ENCODE data around the gene DEDD. TPM values are rescaled to one million over a fixed set of nuclear protein-coding genes. Genes with fewer than 3 reads are reported as not detected.

DEDD gene
- total RNA-seq, 1 experiment from 2014 or later = 33.8 TPM

DNA sequence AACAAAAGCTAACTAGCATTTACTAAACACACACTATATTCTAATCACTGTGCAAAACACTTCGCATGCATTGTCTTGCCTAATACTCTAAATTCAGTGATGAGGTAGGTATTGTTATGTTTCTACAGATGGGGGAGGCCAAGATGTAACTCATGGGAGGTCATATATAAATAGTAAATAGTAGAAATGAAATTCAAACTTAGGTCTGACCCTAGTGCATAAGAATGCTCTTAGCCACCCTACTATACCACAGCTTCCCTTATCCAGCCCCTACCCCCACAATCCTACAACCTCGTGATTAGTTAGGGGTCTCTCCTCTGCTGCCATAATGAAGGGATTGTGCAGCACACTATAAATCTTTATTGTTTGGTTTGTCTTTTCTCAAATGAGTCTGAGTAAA, 17.9 kb downstream of the DEDD start:
- Mint-ChIP-seq H3K9me3 (ENCODE audit: unreplicated experiment) (no peaks in the 10 kb centered on the region), H3K36me3 (ENCODE audit: insufficient read depth, unreplicated experiment) (peaks cover 40% of the 10 kb centered on the region), H3K4me3 (ENCODE audit: unreplicated experiment) (no peak overlapping the region), H3K4me1 (ENCODE audit: low read depth, unreplicated experiment) (peaks cover 7% of the 10 kb centered on the region), H3K27me3 (ENCODE audit: insufficient read depth, unreplicated experiment) (no peaks in the 10 kb centered on the region), H3K27ac (ENCODE audit: unreplicated experiment) (no peak overlapping the region)
- H3K4me1 ChIP-seq = peaks cover 9% of the 10 kb centered on the region
- intact Hi-C loops (cut with micrococcal nuclease; ENCODE audit: unreplicated experiment) = no loop called here
- TF ChIP-seq, protein P1, sequence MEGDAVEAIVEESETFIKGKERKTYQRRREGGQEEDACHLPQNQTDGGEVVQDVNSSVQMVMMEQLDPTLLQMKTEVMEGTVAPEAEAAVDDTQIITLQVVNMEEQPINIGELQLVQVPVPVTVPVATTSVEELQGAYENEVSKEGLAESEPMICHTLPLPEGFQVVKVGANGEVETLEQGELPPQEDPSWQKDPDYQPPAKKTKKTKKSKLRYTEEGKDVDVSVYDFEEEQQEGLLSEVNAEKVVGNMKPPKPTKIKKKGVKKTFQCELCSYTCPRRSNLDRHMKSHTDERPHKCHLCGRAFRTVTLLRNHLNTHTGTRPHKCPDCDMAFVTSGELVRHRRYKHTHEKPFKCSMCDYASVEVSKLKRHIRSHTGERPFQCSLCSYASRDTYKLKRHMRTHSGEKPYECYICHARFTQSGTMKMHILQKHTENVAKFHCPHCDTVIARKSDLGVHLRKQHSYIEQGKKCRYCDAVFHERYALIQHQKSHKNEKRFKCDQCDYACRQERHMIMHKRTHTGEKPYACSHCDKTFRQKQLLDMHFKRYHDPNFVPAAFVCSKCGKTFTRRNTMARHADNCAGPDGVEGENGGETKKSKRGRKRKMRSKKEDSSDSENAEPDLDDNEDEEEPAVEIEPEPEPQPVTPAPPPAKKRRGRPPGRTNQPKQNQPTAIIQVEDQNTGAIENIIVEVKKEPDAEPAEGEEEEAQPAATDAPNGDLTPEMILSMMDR (IDR thresholded peaks at IDR 0.05; ENCODE audit: insufficient read depth in 1 of 2, low read depth in 1 of 2, low read length in 1 of 2, severe bottlenecking in 1 of 2, unreplicated experiment in 1 of 2) = no peak
- H3K9me3 ChIP-seq = no peaks in the 10 kb centered on the region
- 0 out of 2 replicates have a peak, but pooled peaks cover 1% of the 10 kb centered on the region for H3K36me3 ChIP-seq (ENCODE audit: control insufficient read depth, insufficient read depth, low read length)
- H3K4me3 ChIP-seq (ENCODE audit: low read depth, low read length) = no peak overlapping the region
- H3K27me3 ChIP-seq (replicated peaks; ENCODE audit: control insufficient read depth, insufficient read depth, low read length) = no peaks in the 10 kb centered on the region
- BruUV-seq (replicated peaks) = no TSS peak
- ChIA-PET CTCF (no interaction called here), POLR2A (no interaction called here)
- DNase-seq = no peak

DNA sequence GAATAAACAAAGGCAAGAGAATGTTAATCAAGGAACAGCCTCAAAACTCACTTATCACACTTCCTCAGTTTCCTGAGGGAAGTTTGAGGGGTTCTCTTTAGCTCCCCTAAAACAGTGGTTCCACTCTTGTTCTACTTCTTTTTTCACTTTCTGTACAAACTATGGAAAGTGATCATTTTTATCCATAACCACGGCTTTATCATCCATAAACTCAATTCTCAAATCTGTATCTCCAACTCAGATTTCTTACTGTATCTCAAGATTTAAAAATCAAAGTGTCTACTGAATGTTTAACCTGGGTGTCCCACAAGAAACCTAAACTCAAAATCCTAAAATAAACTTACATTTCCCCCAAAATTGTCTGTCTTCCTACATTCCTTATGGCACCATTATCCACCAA, 18.6 kb downstream of the DEDD start:
- no peak overlapping the region for H3K4me3 Mint-ChIP-seq (ENCODE audit: unreplicated experiment)
- no peaks in the 10 kb centered on the region for H3K27me3 Mint-ChIP-seq (ENCODE audit: insufficient read depth, unreplicated experiment)
- no peak overlapping the region for H3K27ac Mint-ChIP-seq (ENCODE audit: unreplicated experiment)
- H3K36me3 ChIP-seq (ENCODE audit: control insufficient read depth, insufficient read depth, low read length) = 0 out of 2 replicates have a peak, but pooled peaks cover 1% of the 10 kb centered on the region
- no peak for DNase-seq
- H3K9me3 ChIP-seq = no peaks in the 10 kb centered on the region
- intact Hi-C loops (cut with micrococcal nuclease; ENCODE audit: unreplicated experiment) = no loop called here
- POLR2A ChIA-PET = no interaction called here
- TF ChIP-seq, protein P1 (IDR thresholded peaks at IDR 0.05; ENCODE audit: insufficient read depth in 1 of 2, low read depth in 1 of 2, low read length in 1 of 2, severe bottlenecking in 1 of 2, unreplicated experiment in 1 of 2) = no peak
- peaks cover 35% of the 10 kb centered on the region for H3K36me3 Mint-ChIP-seq (ENCODE audit: insufficient read depth, unreplicated experiment)
- H3K27me3 ChIP-seq (replicated peaks; ENCODE audit: control insufficient read depth, insufficient read depth, low read length) = no peaks in the 10 kb centered on the region
- peaks cover 2% of the 10 kb centered on the region; the same call in 1 of the 2 replicates for H3K4me1 ChIP-seq
- H3K4me3 ChIP-seq (ENCODE audit: low read depth, low read length) = no peak overlapping the region
- no TSS peak for BruUV-seq (replicated peaks)
- CTCF ChIA-PET = no interaction called here
- H3K4me1 Mint-ChIP-seq (ENCODE audit: low read depth, unreplicated experiment) = peaks cover under 1% of the 10 kb centered on the region
- H3K9me3 Mint-ChIP-seq (ENCODE audit: unreplicated experiment) = no peaks in the 10 kb centered on the region

DNA sequence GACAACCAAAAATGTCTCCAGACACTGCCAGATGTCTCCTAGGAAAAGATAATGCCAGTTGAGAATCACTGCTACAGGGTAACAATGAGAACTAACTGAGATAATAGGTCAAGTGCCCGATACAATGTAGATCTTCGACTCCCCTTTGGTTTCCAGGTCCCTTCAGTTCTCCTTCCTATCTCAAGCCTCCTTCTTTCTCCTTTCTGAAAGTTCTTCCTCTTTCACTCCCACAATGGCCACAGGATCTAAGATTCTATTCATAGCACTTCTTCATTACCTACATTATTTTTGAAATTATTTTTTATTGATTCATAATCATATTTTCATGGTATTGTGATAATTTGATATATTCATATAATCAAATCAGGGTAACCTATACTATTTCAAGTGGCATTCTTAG, 20.9 kb downstream of the DEDD start:
- Mint-ChIP-seq H3K4me1 (ENCODE audit: low read depth, unreplicated experiment) (no peaks in the 10 kb centered on the region), H3K27me3 (ENCODE audit: insufficient read depth, unreplicated experiment) (no peaks in the 10 kb centered on the region), H3K36me3 (ENCODE audit: insufficient read depth, unreplicated experiment) (peaks cover 22% of the 10 kb centered on the region), H3K27ac (ENCODE audit: unreplicated experiment) (no peak overlapping the region), H3K4me3 (ENCODE audit: unreplicated experiment) (no peak overlapping the region), H3K9me3 (ENCODE audit: unreplicated experiment) (no peaks in the 10 kb centered on the region)
- no TSS peak for BruUV-seq (replicated peaks)
- H3K9me3 ChIP-seq = no peaks in the 10 kb centered on the region
- H3K36me3 ChIP-seq (ENCODE audit: control insufficient read depth, insufficient read depth, low read length) = 0 out of 2 replicates have a peak, but pooled peaks cover 1% of the 10 kb centered on the region
- POLR2A ChIA-PET = no interaction called here
- no peak for DNase-seq
- no peaks in the 10 kb centered on the region; the same call in 1 of the 2 replicates for H3K4me1 ChIP-seq
- CTCF ChIA-PET = no interaction called here
- intact Hi-C loops (cut with micrococcal nuclease; ENCODE audit: unreplicated experiment) = no loop called here
- H3K27me3 ChIP-seq (replicated peaks; ENCODE audit: control insufficient read depth, insufficient read depth, low read length) = no peaks in the 10 kb centered on the region
- H3K4me3 ChIP-seq (ENCODE audit: low read depth, low read length) = no peak overlapping the region
- TF ChIP-seq, protein P1 (IDR thresholded peaks at IDR 0.05; ENCODE audit: insufficient read depth in 1 of 2, low read depth in 1 of 2, low read length in 1 of 2, severe bottlenecking in 1 of 2, unreplicated experiment in 1 of 2) = no peak

All from Caco-2 (cell line).